Glutamatergic neuron (in vitro differentiated cells): ENCODE data around the gene BCKDHB. TPM values are rescaled to one million over a fixed set of nuclear protein-coding genes. Genes with fewer than 3 reads are reported as not detected.

Experiments used
- DNase-seq: peaks from one replicate; pipeline ENCODE4 v3.0.0; 2022
- H3K27ac Mint-ChIP-seq: one replicate; pipeline ENCODE4 v1.8.0; 2020; ENCODE audit warnings: mild to moderate bottlenecking, mixed read lengths, inconsistent platforms; ENCODE audit not compliant: unreplicated experiment
- H3K27me3 Mint-ChIP-seq: one replicate; pipeline ENCODE4 v1.8.0; 2020; ENCODE audit warnings: mild to moderate bottlenecking, moderate library complexity, mixed read lengths, inconsistent platforms; ENCODE audit not compliant: unreplicated experiment
- H3K36me3 Mint-ChIP-seq: one replicate; pipeline ENCODE4 v1.8.0; 2020; ENCODE audit warnings: mild to moderate bottlenecking, mixed read lengths, inconsistent platforms; ENCODE audit not compliant: unreplicated experiment
- H3K4me1 Mint-ChIP-seq: one replicate; pipeline ENCODE4 v1.8.0; 2020; ENCODE audit warnings: mild to moderate bottlenecking, low read depth, mixed read lengths, inconsistent platforms; ENCODE audit not compliant: unreplicated experiment
- H3K4me3 Mint-ChIP-seq: one replicate; pipeline ENCODE4 v1.8.0; 2020; ENCODE audit warnings: mild to moderate bottlenecking, mixed read lengths, inconsistent platforms; ENCODE audit not compliant: unreplicated experiment
- H3K9me3 Mint-ChIP-seq: one replicate; pipeline ENCODE4 v1.8.0; 2020; ENCODE audit warnings: mild to moderate bottlenecking, moderate library complexity, mixed read lengths, inconsistent platforms; ENCODE audit not compliant: unreplicated experiment
- CTCF ChIP-seq: fragments of 200-600 bp; sonication (generic); IDR thresholded peaks from one replicate; pipeline ENCODE4 v1.5.0; 2021; ENCODE audit not compliant: partially characterized antibody, unreplicated experiment
- total RNA-seq: library from RNA; stranded (reverse); fragmentation: NEBNext Ultra II Directional; extraction: Animal tissue kit (Norgen Biotek cat#: 25700); gene quantifications from one replicate; pipeline ENCODE4 v1.2.1, GENCODE V29; 2021; ENCODE audit not compliant: unreplicated experiment

Gene BCKDHB
- total RNA-seq, 1 donor from 2014 or later = 13.6 TPM

- no peak for DNase-seq
- Mint-ChIP-seq H3K36me3 (no peaks in the 10 kb centered on the region), H3K4me3 (no peak overlapping the region), H3K4me1 (peaks cover 7% of the 10 kb centered on the region), H3K27ac (no peak overlapping the region), H3K27me3 (no peaks in the 10 kb centered on the region), H3K9me3 (no peaks in the 10 kb centered on the region)
- no peak for TF ChIP-seq CTCF
Observed at GRCh38 chr6:80197474-80197873, 91.0 kb downstream of the BCKDHB start.

DNA sequence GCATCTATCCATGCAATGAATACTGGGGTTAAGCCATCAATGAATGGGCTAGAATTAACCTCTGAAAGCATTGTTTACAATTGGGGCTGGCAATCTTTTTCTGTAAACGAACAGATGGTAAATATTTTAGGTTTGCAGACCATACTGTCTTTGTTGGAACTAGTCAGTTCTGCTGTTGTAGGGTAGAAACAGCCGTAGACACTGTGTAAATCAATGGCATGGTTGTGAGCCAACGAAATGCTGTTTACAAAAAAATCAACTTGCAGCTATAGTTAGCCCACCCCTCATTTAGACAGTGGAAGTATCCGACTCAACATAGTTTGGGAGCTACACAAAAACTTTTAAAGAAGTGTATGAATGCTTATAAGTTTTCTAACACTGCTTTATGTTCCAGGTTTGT is 91.5 kb downstream of the BCKDHB start:
- H3K27ac Mint-ChIP-seq = no peak overlapping the region

GRCh38 chr6:80203283-80203682 is 96.8 kb downstream of the BCKDHB start:
- Mint-ChIP-seq H3K27ac (no peak overlapping the region), H3K4me3 (no peak overlapping the region), H3K27me3 (no peaks in the 10 kb centered on the region), H3K36me3 (no peaks in the 10 kb centered on the region), H3K9me3 (no peaks in the 10 kb centered on the region), H3K4me1 (no peaks in the 10 kb centered on the region)
- DNase-seq = no peak
- TF ChIP-seq CTCF = no peak

More for the DNA sequence above, 91.5 kb downstream of the BCKDHB start:
- DNase-seq = no peak
- H3K27me3 Mint-ChIP-seq = no peaks in the 10 kb centered on the region
- no peak overlapping the region for H3K4me3 Mint-ChIP-seq
- no peak for TF ChIP-seq CTCF
- H3K36me3 Mint-ChIP-seq = no peaks in the 10 kb centered on the region
- H3K4me1 Mint-ChIP-seq = peaks cover 7% of the 10 kb centered on the region
- H3K9me3 Mint-ChIP-seq = no peaks in the 10 kb centered on the region

GRCh38 chr6:80205404-80205803 is 98.9 kb downstream of the BCKDHB start:
- Mint-ChIP-seq H3K9me3 (no peaks in the 10 kb centered on the region), H3K27me3 (no peaks in the 10 kb centered on the region), H3K27ac (no peak overlapping the region), H3K36me3 (no peaks in the 10 kb centered on the region), H3K4me1 (peaks cover 3% of the 10 kb centered on the region), H3K4me3 (no peak overlapping the region)
- no peak for TF ChIP-seq CTCF
- no peak for DNase-seq

DNA sequence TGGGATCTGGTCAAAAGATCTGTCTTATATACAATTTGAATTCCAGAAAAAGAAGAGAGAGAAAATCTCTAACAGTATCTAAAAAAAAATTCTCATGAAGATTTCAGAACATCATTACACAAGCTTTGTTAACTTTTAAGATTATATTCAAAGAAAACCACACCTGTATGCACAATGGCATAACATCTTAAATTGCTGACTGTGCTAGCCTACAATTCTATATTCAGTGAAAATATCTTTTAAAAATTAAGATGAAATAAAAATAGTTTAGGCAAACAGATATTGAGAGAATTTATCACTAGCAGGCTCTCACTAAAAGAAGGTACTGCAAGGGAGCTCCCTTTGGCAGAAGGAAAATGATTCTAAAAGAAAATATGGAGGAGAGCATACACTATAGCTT is 100.3 kb downstream of the BCKDHB start:
- TF ChIP-seq CTCF = no peak
- no peak for DNase-seq
- no peaks in the 10 kb centered on the region for H3K9me3 Mint-ChIP-seq
- H3K36me3 Mint-ChIP-seq = no peaks in the 10 kb centered on the region
- no peak overlapping the region for H3K4me3 Mint-ChIP-seq
- H3K27me3 Mint-ChIP-seq = no peaks in the 10 kb centered on the region
- peaks cover 14% of the 10 kb centered on the region for H3K4me1 Mint-ChIP-seq
- no peak overlapping the region for H3K27ac Mint-ChIP-seq
